GM12873 (cell line): ENCODE data around the gene RBBP6.

Source experiments
- TF ChIP-seq, protein P1 (sequence below): IDR thresholded peaks from 2 replicates; pipeline ENCODE4 v1.5.1; 2012; ENCODE audit warnings: low read depth, mild to moderate bottlenecking, moderate library complexity, low read length, control low read depth; ENCODE audit not compliant: insufficient read depth; ENCODE audit errors: missing control alignments

The RBBP6 gene

DNA sequence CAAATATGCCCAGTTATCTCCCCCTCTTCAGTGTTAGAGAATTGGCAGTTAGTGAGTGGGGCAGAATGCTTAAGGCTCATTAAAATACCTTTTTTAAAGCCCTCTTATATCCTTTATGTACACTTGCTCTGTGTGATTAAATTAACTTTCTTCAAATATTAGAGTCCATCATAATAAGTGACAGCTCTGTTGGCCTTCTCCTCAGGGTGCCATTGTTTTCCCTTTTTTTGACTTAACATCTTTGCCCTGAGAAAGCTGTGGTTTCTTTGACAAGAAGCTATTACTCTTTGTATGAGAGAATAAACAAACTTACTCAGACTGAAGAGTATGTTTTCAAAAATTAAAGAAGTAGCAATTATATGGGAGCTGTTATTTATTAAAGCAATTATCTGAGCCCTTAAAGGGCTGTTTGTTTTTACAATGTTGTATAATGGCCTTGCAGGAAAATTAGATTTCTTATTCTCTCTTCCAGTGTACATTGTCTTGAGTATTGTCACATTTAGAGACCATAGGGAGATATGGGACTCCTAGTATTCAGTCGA, 13.4 kb downstream of the RBBP6 start:
- TF ChIP-seq, protein P1, sequence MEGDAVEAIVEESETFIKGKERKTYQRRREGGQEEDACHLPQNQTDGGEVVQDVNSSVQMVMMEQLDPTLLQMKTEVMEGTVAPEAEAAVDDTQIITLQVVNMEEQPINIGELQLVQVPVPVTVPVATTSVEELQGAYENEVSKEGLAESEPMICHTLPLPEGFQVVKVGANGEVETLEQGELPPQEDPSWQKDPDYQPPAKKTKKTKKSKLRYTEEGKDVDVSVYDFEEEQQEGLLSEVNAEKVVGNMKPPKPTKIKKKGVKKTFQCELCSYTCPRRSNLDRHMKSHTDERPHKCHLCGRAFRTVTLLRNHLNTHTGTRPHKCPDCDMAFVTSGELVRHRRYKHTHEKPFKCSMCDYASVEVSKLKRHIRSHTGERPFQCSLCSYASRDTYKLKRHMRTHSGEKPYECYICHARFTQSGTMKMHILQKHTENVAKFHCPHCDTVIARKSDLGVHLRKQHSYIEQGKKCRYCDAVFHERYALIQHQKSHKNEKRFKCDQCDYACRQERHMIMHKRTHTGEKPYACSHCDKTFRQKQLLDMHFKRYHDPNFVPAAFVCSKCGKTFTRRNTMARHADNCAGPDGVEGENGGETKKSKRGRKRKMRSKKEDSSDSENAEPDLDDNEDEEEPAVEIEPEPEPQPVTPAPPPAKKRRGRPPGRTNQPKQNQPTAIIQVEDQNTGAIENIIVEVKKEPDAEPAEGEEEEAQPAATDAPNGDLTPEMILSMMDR: no peak

DNA sequence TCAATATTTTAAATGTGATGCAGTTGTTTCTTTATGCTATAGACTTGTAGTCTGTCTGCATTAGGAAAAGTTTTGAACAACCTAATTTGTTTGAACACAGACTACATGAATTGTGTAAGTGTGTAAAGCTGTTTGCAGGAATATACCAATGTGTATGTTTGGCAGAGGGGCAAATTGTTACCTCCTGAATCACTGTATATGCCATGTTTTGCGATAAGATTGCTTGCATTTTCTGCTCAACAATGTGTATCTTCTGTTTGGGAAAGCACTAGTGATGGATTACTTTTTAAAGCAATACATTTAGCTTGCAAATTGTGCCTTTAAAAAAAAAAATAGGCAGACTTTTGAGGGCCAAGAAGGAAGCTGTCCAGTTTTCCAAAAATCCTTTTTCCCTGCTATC, 14.6 kb downstream of the RBBP6 start:
- TF ChIP-seq, protein P1: no peak

DNA sequence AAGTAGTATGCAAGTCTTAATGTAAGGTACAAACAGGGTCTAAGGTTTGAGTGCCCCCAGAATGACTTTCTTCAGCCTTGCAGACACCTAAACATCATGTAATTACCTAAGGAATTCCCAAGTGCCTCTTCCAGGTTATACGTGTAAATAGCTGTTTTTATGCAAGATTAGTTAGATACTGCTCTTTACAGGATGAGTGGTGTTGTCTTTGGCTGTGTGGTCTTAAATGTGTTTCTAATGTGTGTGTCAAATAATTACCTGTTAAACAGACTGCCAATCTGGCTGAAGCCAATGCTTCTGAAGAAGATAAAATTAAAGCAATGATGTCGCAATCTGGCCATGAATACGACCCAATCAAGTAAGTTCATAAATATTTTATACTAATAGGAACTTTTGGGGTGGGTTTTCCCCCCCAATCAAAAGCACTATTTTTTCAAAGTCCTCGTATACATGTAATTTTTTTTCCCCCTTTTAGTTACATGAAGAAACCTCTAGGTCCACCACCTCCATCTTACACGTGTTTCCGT, 16.0 kb downstream of the RBBP6 start:
- TF ChIP-seq, protein P1: no peak

DNA sequence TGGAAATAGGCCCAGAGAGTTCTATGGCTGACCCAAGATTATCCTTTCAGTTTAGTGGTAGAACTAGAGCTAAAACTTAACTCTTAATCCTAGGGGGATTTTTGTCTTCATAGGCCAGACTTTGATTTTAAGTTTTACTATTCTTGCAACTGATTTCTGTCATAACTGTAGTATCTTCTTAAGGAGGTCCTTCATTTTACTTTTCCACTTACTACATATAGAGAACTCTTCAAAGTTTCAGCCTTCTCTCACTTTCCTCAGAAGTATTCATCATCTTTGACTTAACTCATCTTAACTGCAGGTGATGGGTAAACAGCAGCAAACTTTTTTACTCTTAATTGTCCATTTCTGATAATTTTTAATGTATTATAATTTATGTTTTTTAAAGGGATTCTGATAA, 23.4 kb downstream of the RBBP6 start:
- TF ChIP-seq, protein P1: no peak

DNA sequence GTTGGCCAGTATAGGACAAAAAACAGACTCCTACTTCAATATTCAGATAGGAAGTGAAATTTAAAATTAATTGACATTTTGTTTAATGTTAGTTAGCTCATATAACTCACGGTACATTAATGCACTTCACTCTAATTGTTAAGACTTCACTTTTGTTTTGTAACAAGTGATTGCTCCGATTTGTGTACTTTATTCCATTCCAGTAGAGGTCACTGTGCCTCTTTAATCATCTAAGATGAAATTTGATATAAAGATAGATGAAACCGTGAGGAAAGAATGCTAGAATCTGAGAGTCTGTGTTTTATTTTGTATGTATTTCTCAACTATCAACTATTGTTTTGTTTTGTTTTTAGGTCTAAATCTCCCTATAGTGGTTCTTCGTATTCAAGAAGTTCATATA, 29.0 kb downstream of the RBBP6 start:
- TF ChIP-seq, protein P1: no peak

DNA sequence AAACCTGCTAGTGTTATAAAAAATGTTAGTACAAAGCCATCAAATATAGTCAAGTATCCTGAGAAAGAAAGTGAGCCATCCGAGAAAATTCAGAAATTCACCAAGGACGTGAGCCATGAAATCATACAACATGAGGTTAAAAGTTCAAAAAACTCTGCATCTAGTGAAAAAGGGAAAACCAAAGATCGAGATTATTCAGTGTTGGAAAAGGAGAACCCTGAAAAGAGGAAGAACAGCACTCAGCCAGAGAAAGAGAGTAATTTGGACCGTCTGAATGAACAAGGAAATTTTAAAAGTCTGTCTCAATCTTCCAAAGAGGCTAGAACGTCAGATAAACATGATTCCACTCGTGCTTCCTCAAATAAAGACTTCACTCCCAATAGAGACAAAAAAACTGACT, 31.7 kb downstream of the RBBP6 start:
- TF ChIP-seq, protein P1: no peak

DNA sequence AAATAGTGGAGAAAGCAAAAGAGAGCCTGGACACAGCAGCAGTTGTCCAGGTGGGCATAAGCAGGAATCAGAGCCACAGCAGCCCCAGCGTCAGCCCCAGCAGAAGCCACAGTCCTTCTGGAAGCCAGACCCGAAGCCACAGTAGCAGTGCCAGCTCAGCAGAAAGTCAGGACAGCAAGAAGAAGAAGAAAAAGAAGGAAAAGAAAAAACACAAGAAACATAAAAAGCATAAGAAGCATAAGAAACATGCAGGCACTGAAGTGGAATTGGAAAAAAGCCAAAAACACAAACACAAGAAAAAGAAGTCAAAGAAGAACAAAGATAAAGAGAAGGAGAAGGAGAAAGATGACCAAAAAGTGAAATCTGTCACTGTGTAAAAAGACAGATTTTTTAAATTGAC, 32.7 kb downstream of the RBBP6 start:
- TF ChIP-seq, protein P1: no peak

DNA sequence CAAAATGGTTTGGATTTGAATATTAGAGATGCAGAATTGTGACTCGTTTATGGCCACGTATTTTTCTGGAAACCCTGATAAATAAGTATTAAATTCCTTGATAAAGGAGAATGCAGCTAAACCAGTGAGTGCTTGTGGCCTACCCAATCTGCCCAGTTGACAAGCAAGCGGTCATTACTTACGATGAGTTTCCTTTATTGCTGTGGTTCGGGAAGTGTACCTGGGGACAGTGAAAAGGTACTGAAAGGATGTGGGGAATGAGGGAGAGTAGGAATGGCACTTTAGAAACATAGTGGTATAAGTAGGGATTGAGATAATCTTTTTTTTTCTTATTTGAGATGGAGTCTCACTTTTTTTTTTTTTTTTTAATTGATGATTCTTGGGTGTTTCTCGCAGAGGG, 33.8 kb downstream of the RBBP6 start:
- TF ChIP-seq, protein P1: no peak
